GM21737 (cell line): Measurements from ENCODE around the gene STK11IP.

Experiments
- ATAC-seq: cut with Tn5 transposase; IDR thresholded peaks from one replicate; pipeline ENCODE4 v1.9.1; 2021; ENCODE audit warnings: mild to moderate bottlenecking, moderate library complexity; ENCODE audit not compliant: unreplicated experiment

STK11IP gene

DNA sequence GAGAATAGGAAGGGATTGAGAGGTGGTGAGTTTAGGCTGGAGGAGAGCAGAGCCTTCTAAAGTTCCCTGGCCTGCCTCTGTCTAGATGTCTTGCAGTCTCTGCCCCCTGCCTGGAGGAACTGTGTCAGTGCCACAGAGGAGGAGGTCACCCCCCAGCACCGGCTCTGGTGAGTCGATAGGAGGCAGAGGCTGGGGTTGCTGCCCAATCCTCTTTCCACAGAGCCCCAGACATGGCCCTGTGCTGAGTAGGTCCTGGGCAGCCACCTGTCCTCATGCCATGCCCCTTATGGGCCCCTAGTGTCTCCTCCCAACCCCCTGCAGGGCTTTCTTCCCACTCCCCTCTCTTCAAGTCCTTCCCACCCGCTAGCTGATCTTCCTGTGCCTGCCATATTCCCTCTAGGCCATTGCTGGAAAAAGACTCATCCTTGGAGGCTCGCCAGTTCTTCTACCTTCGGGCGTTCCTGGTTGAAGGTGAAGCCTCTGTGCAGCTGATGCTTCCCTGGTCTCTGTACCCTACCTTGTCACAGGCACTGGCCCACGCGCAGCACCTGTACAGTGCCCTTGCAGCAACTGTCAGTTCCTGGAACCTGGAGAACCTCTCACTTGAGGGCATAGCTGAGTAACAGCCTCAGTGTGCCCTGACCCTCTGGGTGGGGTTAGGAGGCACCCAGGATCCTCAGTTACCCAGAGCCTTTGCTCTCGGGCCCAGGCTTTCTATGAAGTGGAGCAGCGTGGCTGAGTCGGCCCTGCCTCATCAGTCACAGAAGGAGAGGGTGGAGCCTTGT lies 16.6 kb downstream of the STK11IP start:
- no peak for ATAC-seq

DNA sequence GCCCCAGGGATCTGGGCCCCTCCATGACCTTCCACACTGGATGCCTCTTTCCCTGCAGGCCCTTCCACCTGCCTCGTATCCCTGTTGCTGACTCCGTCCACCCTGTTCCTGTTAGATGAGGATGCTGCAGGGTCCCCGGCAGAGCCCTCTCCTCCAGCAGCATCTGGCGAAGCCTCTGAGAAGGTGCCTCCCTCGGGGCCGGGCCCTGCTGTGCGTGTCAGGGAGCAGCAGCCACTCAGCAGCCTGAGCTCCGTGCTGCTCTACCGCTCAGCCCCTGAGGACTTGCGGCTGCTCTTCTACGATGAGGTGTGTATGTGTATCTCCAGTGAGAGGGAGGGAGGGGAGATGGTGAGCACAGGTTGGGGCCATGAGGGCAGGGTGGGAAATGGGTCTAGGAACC lies 17.4 kb downstream of the STK11IP start:
- ATAC-seq = no peak

DNA sequence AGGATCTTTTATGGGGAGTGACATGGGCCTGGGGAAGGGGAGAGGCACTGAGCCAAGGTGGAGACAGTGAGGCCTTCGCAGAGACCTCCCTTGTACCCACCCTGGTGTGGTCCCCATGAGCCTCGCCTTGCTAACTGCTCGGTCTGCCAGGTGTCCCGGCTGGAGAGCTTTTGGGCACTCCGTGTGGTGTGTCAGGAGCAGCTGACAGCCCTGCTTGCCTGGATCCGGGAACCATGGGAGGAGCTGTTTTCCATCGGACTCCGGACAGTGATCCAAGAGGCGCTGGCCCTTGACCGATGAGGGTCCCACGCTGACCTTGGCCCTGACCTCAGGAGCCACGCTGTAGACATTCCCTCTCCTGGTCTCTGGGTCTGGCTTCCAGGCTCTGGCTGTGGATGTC lies 18.2 kb downstream of the STK11IP start:
- ATAC-seq = no peak

DNA sequence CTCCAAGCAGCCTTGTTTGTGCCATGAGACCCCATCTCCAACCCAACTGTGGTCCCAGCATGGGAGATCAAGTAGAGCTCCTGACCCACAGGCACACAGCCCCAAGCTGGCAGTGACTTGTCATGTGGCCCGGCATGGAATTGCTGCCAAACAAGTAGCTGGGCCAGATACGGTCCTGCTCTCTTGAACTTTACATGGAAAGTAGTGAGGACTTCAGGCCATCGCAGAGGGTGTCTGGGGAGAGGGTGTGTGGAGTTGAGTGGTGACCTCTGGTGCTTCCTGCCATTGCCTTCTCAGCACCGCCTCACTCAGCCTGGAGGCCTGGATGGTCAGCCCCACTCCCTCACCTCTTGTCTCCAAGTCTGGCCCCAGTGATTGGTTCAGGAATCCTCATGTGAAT lies 18.9 kb downstream of the STK11IP start:
- ATAC-seq = no peak

DNA sequence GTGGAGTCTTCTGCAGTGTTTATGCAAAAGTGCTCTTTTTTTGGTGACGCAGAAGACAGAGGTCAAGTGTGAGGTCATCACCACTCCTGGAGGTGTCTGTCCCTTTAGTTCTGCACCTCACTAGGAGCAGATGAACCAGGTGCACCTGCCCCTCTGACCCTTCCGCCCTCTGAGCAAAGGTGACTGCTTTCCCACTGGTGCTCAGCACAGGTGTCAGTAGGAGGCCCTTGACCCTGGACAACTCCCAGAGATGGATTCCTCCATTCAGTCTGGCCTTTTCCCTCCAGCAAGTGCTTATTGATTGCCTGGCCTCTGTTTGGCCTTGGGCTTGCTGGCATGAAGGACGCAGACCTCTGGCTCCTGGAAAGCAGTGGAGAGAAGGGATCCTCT lies 21.1 kb downstream of the STK11IP start:
- no peak for ATAC-seq

DNA sequence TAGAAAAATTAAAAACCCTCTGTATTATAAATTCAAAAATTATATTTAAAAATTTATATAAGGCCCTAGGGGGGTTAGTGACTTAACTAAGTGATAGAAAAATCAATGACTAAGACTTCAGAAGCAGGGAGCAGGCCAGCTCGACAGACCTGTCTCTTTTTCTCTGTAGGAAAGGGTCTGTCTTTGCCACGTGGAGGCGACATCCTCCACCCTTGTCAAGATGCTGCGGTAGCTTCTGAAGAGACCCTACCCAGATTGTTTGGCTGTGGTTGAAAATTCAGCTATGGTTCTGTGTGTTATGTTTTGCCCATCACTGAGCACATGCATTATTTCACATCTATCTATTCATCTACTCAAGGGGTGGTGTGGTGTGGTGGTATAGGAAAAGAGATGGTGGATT lies 21.6 kb downstream of the STK11IP start:
- no peak for ATAC-seq

DNA sequence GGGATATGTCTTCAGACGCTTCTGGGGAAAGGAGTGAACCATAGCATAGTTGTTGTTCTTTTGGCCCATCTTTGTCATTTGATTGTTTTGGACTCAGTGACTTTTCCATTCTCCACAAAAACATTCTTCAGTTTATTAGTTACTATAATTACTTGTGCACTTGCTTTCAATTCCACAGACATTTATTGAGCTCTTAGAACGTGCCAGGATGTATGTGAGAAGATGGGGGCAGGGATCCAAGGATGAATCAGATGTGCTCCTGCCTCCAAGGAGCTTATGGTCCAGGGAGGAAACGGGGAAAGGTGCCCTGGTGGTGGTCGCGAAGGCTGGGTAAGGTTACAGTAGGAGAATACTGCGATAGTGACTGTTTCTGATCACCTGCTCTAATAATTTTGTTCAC lies 22.9 kb downstream of the STK11IP start:
- ATAC-seq = no peak

DNA sequence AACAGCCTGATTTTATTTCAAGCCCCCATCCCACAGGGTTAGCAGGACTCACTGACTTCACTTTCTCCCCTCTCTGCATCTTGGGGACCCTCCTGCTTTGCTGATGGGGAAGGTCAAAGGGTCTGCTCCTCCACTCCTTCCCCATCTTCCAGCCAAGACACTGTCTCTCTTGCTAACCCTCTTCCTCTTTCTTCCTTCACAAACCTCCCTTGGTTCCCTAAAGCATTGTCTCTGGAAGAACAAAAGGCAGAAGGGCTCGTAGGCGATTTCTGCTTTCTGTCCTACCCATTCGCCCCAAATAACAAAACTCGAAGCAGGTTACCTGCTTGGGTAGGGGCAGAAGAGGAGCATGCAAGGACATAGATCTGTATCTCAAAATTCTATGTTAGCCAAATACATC lies 24.3 kb downstream of the STK11IP start:
- no peak for ATAC-seq

DNA sequence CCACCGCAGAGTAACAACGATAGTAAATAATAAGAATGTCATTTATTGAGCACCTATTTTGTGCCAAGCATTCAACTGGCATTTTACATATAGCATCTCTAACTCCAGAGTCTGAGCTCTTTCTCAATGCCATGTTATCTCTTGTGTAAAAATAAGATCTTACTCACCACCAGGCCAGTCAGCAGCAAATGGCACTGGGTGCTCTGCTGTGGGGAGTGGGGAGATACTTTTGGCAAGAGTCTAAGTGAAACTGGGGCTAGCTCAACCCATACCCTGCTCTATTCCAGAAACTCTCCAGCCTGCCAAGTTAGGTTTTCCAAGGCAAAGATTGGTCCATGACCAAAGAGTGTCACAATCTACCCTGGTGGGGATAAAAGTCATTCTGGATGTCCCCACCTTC lies 24.8 kb downstream of the STK11IP start:
- no peak for ATAC-seq

DNA sequence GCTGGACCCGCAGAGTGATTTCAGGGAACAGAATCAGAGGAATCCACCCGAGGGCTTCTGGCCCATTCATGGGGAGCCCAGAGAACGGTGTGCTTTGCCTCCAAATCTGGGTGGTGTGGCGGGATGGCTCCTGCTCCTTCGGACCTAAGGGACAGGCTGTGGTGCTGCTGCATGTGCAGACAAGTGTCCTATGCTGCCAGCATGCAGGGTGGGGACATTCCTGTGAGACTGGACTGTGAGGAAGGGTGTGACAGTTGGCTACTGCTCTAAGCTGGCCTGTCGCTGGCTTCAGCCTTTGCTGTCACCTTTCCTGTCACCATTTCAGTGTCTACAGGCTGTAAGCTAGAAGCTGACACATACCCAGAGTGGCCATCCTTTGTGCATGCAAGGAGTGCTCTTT lies 26.9 kb downstream of the STK11IP start:
- ATAC-seq = no peak

DNA sequence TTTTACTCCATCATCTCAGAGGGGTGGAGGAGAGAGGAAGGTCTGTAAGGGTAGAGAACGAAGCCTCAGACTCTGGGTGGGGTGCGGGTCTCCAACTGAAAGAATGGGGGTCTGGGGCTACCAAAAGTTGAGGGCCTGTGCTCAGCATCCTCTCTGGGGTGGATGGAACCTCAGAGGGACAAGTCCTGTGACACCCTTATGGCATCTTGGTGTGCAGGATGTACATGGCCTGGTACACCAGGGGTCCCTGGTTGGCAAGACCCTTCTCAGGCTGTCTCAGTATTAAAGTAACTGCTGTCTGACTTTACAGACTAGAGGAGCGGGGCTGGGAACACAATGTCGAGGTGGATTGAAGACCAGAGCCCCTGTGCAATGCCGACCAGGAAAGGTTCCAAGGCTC lies 27.5 kb downstream of the STK11IP start:
- ATAC-seq = no peak

DNA sequence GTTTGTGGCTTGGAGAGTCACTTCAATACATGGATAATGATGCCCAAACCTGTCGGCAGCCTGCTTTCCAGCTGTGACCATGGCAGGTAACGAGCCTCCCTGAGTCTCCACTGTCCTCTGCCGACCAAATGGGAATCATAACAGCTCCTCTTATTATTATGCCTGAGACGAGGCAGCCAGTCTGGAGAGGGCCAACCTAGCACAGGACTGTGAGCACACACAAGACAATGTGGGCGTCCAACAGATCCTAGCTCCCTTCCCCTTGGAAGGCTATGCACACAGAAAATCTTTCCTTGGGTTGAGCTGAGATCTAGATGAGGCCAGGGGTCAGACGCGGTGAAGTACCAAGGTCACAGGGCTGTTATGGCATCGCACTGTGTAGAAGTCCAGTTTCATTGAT lies 28.9 kb downstream of the STK11IP start:
- no peak for ATAC-seq

DNA sequence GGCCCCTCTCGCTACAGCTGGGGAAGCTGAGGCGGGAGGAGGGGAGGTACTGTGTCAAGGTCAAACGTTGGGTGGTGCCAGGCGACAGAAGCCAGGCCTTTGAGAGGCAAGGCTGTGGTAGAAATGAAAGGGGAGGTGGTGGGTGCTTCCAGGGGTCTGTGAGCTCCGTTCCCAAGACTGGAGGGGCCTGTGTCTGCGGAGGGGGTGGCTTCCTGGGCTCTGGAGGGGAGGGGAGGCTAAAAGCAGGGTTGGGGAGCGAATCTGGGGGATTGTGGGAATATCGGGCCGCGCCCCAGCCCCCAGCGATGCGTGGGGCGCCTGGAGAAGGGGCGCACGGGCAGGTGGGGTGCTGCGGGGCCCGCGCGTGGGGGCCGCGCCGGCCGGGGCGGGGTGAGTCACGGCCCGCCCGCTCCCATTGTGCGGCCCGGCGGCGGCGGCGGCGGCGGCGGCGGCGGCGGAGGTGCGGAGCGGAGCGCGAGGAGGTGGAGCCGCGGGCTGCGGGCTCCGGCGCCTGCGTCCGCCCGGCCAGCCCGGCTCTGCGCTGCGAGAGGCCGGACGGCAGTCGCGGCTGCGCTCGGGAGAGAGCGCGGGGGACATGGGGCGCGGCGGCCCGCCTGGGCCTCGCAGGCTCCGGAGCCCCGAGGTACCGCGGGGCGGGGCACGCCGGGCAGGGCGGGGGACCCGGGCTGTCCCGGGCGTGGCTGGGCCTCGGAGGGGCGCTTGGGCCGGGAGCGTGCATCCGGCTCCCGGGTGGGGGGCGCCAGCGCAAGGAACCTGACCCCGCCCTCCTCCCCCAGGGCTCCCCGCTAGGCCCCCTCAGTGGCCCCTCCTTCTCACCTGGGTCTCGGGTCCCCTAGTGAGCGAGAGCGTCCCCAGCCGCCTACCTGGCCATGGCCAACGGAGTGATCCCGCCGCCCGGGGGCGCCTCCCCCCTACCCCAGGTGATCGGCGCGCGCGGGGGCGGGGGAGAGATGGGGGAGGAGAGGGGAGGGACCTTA lies 29.7 kb downstream of the STK11IP start, which contains the start of gene SLC4A3:
Gene SLC4A3, plus strand, starts transcription at position 528 of the 998 bp plus-strand sequence. Its CDS starts 363 bp downstream, at position 891.
- ATAC-seq = no peak

DNA sequence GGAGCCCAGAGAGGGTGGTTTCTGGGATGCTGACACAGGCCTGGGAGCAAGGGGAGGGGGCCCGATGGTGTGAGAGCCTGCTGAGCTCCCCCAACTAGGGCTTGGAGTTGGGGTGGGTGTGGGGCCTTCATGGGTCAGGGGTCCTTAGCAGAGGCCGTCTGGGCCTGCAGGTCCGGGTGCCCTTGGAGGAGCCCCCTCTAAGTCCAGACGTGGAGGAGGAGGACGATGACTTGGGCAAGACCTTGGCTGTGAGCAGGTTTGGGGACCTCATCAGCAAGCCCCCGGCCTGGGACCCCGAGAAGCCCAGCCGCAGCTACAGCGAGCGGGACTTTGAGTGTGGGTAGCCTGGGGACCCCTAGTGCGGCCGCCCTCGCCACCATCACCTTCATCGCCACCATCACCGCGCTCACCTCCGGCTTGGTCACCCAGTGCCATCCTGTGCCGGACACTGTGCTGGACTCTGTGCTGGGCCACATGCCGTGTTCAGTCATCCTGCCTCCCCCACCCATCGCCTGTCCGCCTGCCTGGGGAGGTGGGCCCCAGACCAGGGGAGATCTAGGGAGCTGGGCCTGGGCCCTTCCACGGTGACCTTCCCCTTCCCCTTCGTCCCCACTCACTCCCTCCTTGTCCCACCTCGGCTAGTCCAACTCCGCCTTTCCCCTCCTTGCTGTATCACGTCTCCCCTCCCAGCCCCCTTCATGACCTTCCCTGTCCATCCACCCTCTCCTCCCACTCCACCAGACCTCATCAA lies 30.8 kb downstream of the STK11IP start:
- ATAC-seq = no peak

DNA sequence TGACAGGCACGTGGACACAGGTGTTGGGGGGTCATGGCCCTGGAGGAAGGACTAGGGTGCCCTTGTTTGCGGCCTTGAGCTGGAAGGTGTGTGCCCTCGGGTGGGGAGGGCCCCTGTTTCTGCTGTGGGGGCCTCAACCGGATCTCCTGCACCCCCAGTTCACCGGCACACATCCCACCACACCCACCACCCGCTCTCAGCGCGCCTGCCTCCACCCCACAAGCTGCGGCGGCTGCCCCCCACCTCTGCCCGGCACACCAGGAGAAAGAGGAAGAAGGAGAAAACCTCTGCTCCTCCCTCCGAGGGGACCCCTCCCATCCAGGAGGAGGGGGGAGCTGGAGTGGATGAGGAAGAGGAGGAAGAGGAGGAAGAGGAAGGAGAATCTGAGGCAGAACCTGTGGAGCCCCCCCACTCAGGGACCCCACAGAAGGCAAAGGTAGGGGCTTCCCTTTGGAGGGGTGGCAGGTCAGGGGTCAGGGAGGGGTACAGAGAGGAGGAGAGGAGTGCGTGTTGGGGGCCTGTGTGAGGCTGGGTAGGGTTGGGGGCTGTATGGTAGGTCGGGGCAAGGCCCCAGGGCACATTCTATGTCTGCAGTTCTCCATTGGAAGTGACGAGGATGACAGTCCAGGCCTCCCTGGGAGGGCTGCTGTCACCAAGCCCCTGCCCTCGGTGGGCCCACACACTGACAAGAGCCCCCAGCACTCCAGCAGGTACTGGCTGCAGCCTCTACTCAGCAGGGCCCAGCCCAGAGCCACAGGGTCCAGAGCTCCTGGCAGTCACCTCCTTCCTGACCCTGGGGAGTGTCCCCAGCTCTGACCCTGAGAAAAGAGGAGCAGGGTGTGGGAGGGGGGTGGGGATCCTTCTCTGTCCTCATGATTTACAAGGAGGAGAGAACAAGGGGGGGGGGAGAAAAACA lies 31.6 kb downstream of the STK11IP start:
- ATAC-seq = no peak

DNA sequence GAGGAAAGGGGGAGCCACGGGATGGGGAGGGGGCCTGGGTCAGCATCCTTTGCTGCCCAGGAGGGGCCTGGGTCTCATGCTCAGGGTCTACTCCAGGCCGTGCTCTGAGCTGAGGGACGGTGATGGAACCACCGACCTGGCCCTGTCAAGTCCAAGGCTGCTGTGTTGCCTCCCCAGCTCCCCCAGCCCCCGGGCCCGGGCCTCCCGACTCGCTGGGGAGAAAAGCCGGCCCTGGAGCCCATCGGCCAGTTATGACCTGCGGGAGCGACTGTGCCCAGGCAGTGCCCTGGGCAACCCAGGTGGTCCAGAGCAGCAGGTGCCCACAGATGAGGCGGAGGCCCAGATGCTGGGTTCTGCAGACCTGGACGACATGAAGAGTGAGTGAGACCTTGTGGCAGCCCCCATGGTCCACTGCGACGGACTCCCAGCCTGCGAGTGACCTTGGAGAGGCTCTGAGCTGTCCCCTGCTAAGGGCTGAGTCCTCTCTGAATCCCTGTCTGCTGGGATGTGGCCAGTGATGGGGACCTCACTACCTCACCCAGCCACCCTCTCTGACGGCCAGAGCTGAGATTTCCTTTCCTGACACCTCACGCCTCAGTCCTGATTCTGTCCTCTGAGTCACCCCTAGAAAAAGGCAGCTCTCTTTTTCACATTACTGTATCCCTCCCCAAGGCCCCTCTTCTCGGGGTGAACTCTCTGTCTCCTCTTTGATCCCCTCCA lies 32.5 kb downstream of the STK11IP start:
- ATAC-seq = no peak

DNA sequence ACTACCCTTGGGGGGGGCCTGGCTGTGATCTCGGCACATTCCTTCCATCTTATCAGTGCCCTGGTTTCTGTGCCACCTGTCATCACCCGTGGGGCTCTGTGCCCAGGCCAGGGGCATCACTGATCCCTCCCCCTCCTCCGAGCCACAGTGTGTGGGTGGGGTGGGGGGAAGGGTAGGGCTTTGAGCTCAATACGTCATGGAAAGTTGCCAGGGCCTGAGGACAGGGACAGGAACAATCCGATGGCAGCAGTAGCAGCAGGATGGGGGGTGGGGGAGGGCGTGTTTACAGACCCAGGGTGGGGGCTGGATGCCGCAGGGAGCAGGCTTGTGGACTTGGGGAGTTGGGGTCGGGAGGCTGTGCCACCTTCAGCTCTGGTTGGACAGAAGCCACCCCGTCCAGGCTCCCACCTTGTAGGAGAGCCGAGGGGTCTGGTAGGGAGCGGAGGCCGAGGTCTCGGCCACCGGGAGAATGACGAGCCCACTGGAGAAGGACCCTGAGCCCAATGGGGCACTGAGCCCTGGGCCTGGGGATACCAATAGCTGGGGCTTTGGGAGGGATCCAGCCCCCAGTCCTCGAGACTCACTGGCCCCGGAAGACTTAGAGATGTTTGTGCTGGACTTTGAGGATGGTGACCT lies 33.2 kb downstream of the STK11IP start:
- no peak for ATAC-seq

DNA sequence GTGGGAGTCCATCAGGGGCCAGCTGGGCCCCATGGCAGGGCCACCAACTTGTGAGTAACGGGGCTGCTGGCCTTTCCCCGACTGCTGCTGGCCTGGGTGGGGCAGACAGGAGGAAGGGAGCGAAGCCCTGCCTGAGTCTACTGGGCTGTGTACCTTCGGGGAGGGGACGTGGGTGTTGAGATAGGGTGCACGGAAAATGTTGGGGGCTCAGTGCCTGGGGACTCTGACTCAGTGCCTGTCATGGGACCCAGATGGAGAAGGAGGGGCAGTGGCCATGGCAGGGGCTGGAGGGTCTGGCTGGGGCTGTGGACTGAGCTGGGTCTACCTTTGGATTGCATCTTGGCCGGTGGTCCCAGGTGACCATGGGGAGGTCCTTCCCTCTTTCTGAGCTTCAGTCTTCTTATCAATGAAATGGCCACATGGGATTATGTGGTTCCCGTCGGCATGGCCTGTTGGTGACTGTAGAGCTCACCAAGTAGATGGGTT lies 33.8 kb downstream of the STK11IP start:
- no peak for ATAC-seq
